Thymus (tissue), 11 donors: ENCODE results near the gene DCAKD. TPM values are rescaled to one million over a fixed set of nuclear protein-coding genes. Genes with fewer than 3 reads are reported as not detected.

Source experiments
- DNase-seq, 9 donors: peaks; one replicate each; pipeline ENCODE4 v3.0.0-alpha.2; 2013; ENCODE audit warnings: low spot score in 9 of 9, low read depth in 6 of 9, missing footprints in 1 of 9
- H3K27ac ChIP-seq, 2 donors: one replicate each; pipeline ENCODE4 v1.5.1; 2013; ENCODE audit warnings: control low read depth in 1 of 2, low read depth in 1 of 2, low read length in 1 of 2, mild to moderate bottlenecking in 1 of 2, moderate library complexity in 1 of 2
- H3K27me3 ChIP-seq, 2 donors: one replicate each; pipeline ENCODE4 v1.5.1; 2013; ENCODE audit warnings: low read length in 1 of 2; ENCODE audit not compliant: control insufficient read depth in 2 of 2, insufficient read depth in 1 of 2
- H3K36me3 ChIP-seq, 2 donors: one replicate each; pipeline ENCODE4 v1.5.1; 2013; ENCODE audit warnings: low read length in 1 of 2, mild to moderate bottlenecking in 1 of 2, moderate library complexity in 1 of 2; ENCODE audit not compliant: control insufficient read depth in 2 of 2, insufficient read depth in 2 of 2
- H3K4me1 ChIP-seq, 2 donors: one replicate each; pipeline ENCODE4 v1.5.1; 2013; ENCODE audit warnings: low read length in 2 of 2; ENCODE audit not compliant: control insufficient read depth in 2 of 2, insufficient read depth in 2 of 2
- H3K4me3 ChIP-seq, 2 donors: one replicate each; pipeline ENCODE4 v1.5.1; 2013; ENCODE audit warnings: low read length in 2 of 2, control low read depth in 1 of 2, mild to moderate bottlenecking in 1 of 2
- H3K9me3 ChIP-seq, 2 donors: one replicate each; pipeline ENCODE4 v1.5.1; 2013; ENCODE audit warnings: low read length in 1 of 2, mild to moderate bottlenecking in 1 of 2; ENCODE audit not compliant: control insufficient read depth in 2 of 2, insufficient read depth in 1 of 2
- WGBS: extraction: QIAGEN DNeasy Blood & Tissue Kit; methylation state at CpG from one replicate; pipeline ENCODE4 v1.1.7; 2013; 5-methylcytosine and 5-hydroxymethylcytosine counted together
- polyA plus RNA-seq: library from polyadenylated mRNA; stranded (reverse); fragments of 200-250 nt; gene quantifications from one replicate; pipeline ENCODE4 v1.2.3, GENCODE V29; 2013
- total RNA-seq: library from RNA; stranded (reverse); fragments of 120-200 nt; gene quantifications from one replicate; pipeline ENCODE4 v1.2.4, GENCODE V29; 2013
- donor health status: healthy.

Gene DCAKD
- total and polyA plus RNA-seq, 2 donors = 24.7 to 26.7 TPM

GRCh38 chr17:45091778-45092425 lies 40.5 kb upstream of the DCAKD start:
- WGBS = 96% methylated on average over 11 of the region's 11 CpGs
- Histone ChIP-seq H3K9me3 (no peaks in the 10 kb centered on the region), H3K27me3 (no peaks in the 10 kb centered on the region), H3K27ac (peak overlapping the region in 1 of 2 donors; percentile 18), H3K36me3 (peaks cover 92 to 94% of the 10 kb centered on the region in 2 donors), H3K4me1 (peaks cover 0 to 7% of the 10 kb centered on the region in 2 donors), H3K4me3 (no peak overlapping the region)
- DNase-seq = no peak

- 93% methylated on average over 3 of the region's 3 CpGs for WGBS
- Histone ChIP-seq H3K36me3 (peaks cover 84 to 93% of the 10 kb centered on the region in 2 donors), H3K4me1 (peaks cover 0 to 7% of the 10 kb centered on the region in 2 donors), H3K4me3 (no peak overlapping the region), H3K9me3 (no peaks in the 10 kb centered on the region), H3K27ac (no peak overlapping the region), H3K27me3 (no peaks in the 10 kb centered on the region)
- no peak for DNase-seq
Measured at GRCh38 chr17:45090711-45091110, 39.3 kb upstream of the DCAKD start.

- Histone ChIP-seq H3K9me3 (no peaks in the 10 kb centered on the region), H3K4me3 (no peak overlapping the region), H3K27ac (no peak overlapping the region), H3K36me3 (peaks cover 77 to 89% of the 10 kb centered on the region in 2 donors), H3K27me3 (no peaks in the 10 kb centered on the region), H3K4me1 (peaks cover 0 to 7% of the 10 kb centered on the region in 2 donors)
- DNase-seq = no peak
- WGBS = 90% methylated on average over 3 of the region's 3 CpGs
Measured at GRCh38 chr17:45088741-45089140, 37.3 kb upstream of the DCAKD start.

- no peak overlapping the region for H3K27ac ChIP-seq
- H3K4me3 ChIP-seq = no peak overlapping the region
- no peak for DNase-seq
- H3K4me1 ChIP-seq = peaks cover 0 to 7% of the 10 kb centered on the region in 2 donors
- H3K9me3 ChIP-seq = no peaks in the 10 kb centered on the region
- H3K36me3 ChIP-seq = peaks cover 74 to 89% of the 10 kb centered on the region in 2 donors
- WGBS = 96% methylated on average over 5 of the region's 5 CpGs
- H3K27me3 ChIP-seq = no peaks in the 10 kb centered on the region
Measured at GRCh38 chr17:45087978-45088377, 36.5 kb upstream of the DCAKD start.

- Histone ChIP-seq H3K27me3 (no peaks in the 10 kb centered on the region), H3K4me3 (no peak overlapping the region), H3K9me3 (no peaks in the 10 kb centered on the region), H3K4me1 (peaks cover 0 to 7% of the 10 kb centered on the region in 2 donors), H3K36me3 (peaks cover 70 to 87% of the 10 kb centered on the region in 2 donors), H3K27ac (no peak overlapping the region)
- DNase-seq = no peak
- WGBS = 88% methylated on average over 3 of the region's 3 CpGs
Measured at GRCh38 chr17:45087504-45087975, 36.1 kb upstream of the DCAKD start.

- Histone ChIP-seq H3K36me3 (peaks cover 72 to 88% of the 10 kb centered on the region in 2 donors), H3K4me3 (no peak overlapping the region), H3K9me3 (no peaks in the 10 kb centered on the region), H3K27me3 (no peaks in the 10 kb centered on the region), H3K27ac (peak overlapping the region in 1 of 2 donors; percentile 1), H3K4me1 (peaks cover 0 to 7% of the 10 kb centered on the region in 2 donors)
- WGBS = 98% methylated on average over 6 of the region's 6 CpGs
- DNase-seq = no peak
Measured at GRCh38 chr17:45086865-45087503, 35.6 kb upstream of the DCAKD start.

- H3K27me3 ChIP-seq = no peaks in the 10 kb centered on the region
- H3K9me3 ChIP-seq = no peaks in the 10 kb centered on the region
- peaks cover 72 to 88% of the 10 kb centered on the region in 2 donors for H3K36me3 ChIP-seq
- no peak for DNase-seq
- peaks cover 0 to 7% of the 10 kb centered on the region in 2 donors for H3K4me1 ChIP-seq
- H3K4me3 ChIP-seq = no peak overlapping the region
- 96% methylated on average over 4 of the region's 4 CpGs for whole genome bisulfite sequencing
- no peak overlapping the region for H3K27ac ChIP-seq
Measured at GRCh38 chr17:45086391-45086790, 35.0 kb upstream of the DCAKD start.

GRCh38 chr17:45081047-45081703 lies 29.7 kb upstream of the DCAKD start:
- peaks cover 0 to 2% of the 10 kb centered on the region in 2 donors for H3K4me1 ChIP-seq
- no peak overlapping the region for H3K4me3 ChIP-seq
- no peaks in the 10 kb centered on the region for H3K27me3 ChIP-seq
- DNase-seq = no peak
- H3K9me3 ChIP-seq = no peaks in the 10 kb centered on the region
- peaks cover 40 to 58% of the 10 kb centered on the region in 2 donors for H3K36me3 ChIP-seq
- H3K27ac ChIP-seq = no peak overlapping the region
- WGBS = 94% methylated on average over 6 of the region's 6 CpGs

- peaks cover 0 to 3% of the 10 kb centered on the region in 2 donors for H3K4me1 ChIP-seq
- no peaks in the 10 kb centered on the region for H3K9me3 ChIP-seq
Measured at GRCh38 chr17:45077643-45078042, 26.2 kb upstream of the DCAKD start.

More at GRCh38 chr17:45077643-45078042, 26.2 kb upstream of the DCAKD start:
- Histone ChIP-seq H3K27me3 (no peaks in the 10 kb centered on the region), H3K4me3 (no peak overlapping the region), H3K36me3 (peaks cover 34 to 49% of the 10 kb centered on the region in 2 donors), H3K27ac (peak overlapping the region in 1 of 2 donors; percentile 2)
- 48% methylated on average over 3 of the region's 3 CpGs for WGBS
- DNase-seq = peak in 1 of 9 donors; percentile 16
